ENCODE results near the gene PSME3IP1.
A peak's percentile ranks its signal among the peaks of the same experiment; 100 is the strongest.
"Not testable (repeated sequence)": the region's sequence is repeated elsewhere in the genome, so short reads cannot be mapped to it uniquely, and the experiment has no call there.

Gene PSME3IP1

DNA sequence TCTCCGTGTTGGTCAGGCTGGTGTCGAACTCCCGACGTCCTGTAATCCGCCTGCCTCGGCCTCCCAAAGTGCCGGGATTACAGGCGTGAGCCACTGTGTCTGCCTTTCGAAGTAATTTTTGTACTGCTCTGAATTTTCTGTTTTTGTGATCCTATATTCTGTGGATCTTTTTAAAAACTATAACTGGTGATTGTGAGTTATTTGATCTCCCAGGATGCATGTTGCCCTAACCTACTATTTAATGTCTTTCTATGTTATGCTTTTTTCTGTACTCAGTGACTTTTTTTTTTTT is 2.8 kb upstream of the PSME3IP1 start:
- DNase-seq (ENCODE audit: low read depth), result no peak
- peak overlapping the region; percentile 98 for H3K4me3 ChIP-seq (ENCODE audit: low read depth, low read length)
- TF ChIP-seq, protein P1, sequence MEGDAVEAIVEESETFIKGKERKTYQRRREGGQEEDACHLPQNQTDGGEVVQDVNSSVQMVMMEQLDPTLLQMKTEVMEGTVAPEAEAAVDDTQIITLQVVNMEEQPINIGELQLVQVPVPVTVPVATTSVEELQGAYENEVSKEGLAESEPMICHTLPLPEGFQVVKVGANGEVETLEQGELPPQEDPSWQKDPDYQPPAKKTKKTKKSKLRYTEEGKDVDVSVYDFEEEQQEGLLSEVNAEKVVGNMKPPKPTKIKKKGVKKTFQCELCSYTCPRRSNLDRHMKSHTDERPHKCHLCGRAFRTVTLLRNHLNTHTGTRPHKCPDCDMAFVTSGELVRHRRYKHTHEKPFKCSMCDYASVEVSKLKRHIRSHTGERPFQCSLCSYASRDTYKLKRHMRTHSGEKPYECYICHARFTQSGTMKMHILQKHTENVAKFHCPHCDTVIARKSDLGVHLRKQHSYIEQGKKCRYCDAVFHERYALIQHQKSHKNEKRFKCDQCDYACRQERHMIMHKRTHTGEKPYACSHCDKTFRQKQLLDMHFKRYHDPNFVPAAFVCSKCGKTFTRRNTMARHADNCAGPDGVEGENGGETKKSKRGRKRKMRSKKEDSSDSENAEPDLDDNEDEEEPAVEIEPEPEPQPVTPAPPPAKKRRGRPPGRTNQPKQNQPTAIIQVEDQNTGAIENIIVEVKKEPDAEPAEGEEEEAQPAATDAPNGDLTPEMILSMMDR (IDR thresholded peaks at IDR 0.05; ENCODE audit: control insufficient read depth, extremely low read depth, insufficient read depth), result no peak

DNA sequence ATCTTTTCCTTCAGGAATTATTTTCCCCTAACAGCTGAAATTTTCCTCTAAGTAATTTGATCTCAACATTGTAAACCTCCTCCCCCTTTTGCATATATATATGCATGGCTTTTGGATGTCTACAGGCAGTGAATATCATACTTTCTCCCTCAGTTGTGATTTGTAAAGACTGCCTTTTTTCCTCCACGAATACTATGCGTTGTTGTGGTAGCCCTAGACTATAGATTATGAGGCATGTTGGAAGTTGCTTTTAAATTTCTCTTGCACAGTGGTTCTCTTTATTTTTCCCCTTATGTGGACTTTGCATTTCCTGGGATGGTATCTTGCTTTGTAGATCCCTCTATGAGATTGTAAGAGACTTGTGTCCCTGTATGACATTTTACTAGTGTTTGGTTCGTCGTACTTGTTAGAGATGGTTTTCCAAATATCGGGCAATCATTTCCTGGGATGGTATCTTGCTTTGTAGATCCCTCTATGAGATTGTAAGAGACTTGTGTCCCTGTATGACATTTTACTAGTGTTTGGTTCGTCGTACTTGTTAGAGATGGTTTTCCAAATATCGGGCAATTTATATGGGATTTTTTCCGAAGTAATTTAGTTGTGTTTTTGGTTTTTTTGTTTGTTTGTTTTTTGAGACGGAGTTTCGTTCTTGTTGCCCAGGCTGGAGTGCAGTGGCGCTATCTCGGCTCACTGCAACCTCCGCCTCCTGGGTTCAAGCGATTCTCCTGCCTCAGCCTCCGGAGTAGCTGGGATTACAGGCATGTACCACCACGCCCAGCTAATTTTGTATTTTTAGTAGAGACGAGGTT is 2.3 kb upstream of the PSME3IP1 start:
- H3K4me3 ChIP-seq (ENCODE audit: low read depth, low read length), result peak overlapping the region; percentile 98
- DNase-seq (ENCODE audit: low read depth), result not testable (repeated sequence)

DNA sequence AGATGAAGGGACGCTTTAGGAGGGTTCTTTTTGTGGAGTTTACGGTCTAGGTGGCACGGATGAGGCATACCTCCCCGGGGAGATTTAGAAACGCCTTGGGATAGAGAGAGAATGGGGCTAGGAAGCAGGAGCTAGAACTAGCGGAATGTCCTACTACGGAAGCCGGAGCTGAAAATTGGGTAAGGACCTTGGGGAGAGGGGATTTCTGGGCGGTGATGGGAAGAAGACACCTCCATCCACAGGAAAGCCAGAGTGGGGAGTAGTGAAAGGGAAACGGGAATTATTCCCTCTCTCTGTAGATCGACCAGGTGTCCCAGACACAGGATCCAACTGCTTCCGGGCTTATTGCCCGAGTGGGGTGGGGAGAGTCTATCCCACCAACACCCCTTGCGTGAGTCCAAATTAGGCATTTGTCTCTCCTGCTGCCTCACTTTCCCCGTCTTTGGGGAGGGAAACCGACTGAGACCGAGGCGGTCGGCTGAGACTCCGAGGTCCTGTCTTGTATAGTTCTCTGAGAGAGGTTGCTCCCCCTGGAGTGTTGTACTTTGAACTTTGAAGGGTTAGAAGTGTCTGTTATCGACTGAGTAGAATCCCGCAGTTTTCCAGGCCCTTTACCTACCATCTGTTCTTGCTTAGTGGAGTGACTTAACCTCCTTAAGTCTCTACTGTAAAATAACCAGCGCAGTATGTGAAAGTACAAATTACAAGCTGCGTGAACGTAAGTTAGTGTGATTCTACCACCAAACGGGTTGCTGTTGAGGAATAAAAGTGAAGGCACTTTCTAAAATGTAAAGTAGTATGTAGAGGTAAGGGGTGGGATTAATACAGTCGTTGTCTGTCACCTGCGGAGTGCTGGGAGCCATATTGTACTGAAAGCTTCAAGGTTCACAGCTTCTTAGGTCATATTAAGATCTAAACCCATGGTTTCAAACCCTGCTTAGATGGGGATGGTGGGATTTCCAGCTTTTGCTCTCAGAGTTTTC is 1.3 kb upstream of the PSME3IP1 start:
- peak overlapping the region; percentile 98 for H3K4me3 ChIP-seq (ENCODE audit: low read depth, low read length)
- TF ChIP-seq, protein P1 (IDR thresholded peaks at IDR 0.05; ENCODE audit: control insufficient read depth, extremely low read depth, insufficient read depth), result peak; percentile 4; the same call in 1 of the 2 replicates
- no peak for DNase-seq (ENCODE audit: low read depth)

DNA sequence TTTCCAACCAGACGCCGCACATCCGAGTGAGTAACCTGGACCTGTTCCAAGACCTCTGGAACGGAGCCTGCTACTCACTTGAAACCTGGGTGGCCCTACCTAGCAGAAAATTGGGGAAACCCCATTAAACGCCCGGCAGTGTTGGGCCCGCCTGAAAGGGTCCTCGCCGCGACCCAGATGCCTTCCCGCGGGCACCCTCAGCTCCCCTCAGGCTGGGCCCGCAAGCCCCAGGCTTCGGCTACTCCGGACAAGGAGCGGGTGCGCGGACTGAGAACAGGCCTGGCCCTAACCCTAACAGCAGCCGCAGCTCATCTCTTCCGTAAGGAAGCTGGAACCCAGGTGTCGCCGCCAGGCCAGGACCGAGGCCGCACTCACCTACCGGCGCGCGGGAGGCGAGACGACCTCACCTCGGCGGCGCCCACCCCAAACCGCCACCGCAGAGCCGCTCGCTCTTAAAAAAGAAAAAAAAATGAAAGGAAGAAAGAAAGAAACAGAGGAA is 344 bp downstream of the PSME3IP1 start:
- peak overlapping the region; percentile 98 for H3K4me3 ChIP-seq (ENCODE audit: low read depth, low read length)
- TF ChIP-seq, protein P1 (IDR thresholded peaks at IDR 0.05; ENCODE audit: control insufficient read depth, extremely low read depth, insufficient read depth), result no peak
- DNase-seq (ENCODE audit: low read depth), result no peak

DNA sequence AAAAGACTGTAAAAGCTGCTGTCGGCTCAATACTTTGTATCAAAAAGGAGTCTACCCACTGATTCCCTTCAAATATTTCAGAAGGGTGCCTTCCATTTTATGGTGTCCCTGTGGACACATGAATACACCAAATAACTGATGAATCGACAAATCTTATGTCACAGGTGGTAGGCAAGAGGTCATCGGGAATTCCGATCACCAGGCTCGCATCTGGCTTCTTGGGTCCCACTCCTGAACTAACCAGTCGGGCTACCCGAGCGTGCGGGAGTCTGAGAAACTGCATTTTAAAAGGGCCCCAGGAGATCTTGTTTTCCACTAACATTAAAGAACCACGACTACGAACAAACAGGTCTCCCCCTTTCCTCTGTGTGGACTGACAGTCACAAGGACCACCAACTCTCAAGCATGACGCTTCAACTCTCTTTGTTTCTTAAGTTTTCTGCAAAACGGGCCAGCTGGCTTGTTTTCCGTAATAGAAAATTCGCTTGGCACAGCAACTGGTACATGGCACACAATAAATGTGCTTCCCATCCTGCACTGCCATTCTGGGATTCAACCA is 873 bp downstream of the PSME3IP1 start:
- TF ChIP-seq, protein P1 (IDR thresholded peaks at IDR 0.05; ENCODE audit: control insufficient read depth, extremely low read depth, insufficient read depth), result no peak
- no peak for DNase-seq (ENCODE audit: low read depth)
- peak overlapping the region; percentile 98 for H3K4me3 ChIP-seq (ENCODE audit: low read depth, low read length)

DNA sequence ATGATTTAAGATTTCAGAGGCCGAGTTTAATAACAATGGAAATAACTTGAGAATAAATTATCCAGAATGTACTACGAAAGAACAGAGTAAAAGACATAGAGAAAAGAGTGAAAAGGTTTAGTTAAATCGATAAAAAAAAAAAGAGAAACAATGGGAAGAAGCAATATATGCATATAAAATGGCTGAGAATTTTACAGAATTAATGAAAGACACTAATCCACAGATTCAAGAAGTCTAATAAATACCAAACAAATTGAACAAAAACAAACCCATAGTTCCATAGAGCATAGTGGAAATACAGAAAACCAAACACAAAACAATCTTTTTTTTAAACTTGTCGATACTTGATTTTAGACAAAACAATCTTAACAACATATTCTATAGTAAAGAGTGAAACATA is 1.7 kb downstream of the PSME3IP1 start:
- TF ChIP-seq, protein P1 (IDR thresholded peaks at IDR 0.05; ENCODE audit: control insufficient read depth, extremely low read depth, insufficient read depth), result no peak
- peak overlapping the region; percentile 98 for H3K4me3 ChIP-seq (ENCODE audit: low read depth, low read length)
- DNase-seq (ENCODE audit: low read depth), result no peak
